HG02884 (cell line): ENCODE measurements around the gene SYT17.

Experiments used
- ATAC-seq: cut with Tn5 transposase; IDR thresholded peaks from one replicate; pipeline ENCODE4 v1.9.1; 2021; ENCODE audit warnings: mild to moderate bottlenecking, moderate library complexity; ENCODE audit not compliant: unreplicated experiment

Gene SYT17

GRCh38 chr16:19294156-19294649 is 126.2 kb downstream of the SYT17 start:
- ATAC-seq = peak; percentile 92

- ATAC-seq = no peak
Measured at GRCh38 chr16:19295393-19295792, 127.4 kb downstream of the SYT17 start.

DNA sequence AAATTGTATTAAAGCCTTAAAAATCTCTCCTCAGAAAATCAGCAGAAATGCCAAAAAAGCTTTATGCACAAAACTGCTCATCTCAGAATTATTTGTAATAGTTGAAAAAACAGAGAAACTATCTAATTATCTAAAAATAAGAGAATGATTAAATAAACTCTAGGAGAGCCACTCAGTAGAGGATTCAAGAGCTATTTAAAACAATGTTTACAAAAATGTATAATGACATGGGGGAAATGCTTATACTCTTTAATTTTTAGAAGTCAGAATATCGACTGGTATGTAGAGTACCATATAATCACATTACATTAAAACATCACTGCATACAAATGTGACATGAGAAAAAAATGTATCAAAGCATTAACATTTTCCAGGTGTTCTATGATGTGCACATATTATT is 129.4 kb downstream of the SYT17 start:
- ATAC-seq = no peak

- no peak for ATAC-seq
Measured at GRCh38 chr16:19299565-19299964, 131.5 kb downstream of the SYT17 start.

DNA sequence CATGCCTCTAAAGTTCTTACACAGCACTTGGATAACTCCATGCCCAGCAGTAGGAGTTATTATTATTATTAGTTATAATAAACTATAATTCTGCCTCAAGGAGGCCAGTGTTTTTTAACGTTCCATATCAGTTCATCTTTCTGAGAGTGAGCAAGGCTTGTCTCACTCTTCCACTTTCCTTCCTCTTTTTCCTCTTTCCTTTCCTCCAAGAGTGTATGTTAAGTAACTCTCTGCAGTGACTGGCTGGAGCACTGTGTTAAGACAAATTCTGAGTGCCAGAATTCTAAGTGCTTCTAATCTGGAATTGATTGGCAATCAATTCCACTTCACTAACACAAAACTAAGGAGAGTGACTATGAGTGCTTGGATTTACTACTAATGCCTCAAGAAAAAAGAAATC is 133.9 kb downstream of the SYT17 start:
- no peak for ATAC-seq

- ATAC-seq = no peak
Measured at GRCh38 chr16:19304750-19305149, 136.7 kb downstream of the SYT17 start.

GRCh38 chr16:19305443-19305842 is 137.4 kb downstream of the SYT17 start:
- no peak for ATAC-seq

- no peak for ATAC-seq
Measured at GRCh38 chr16:19307587-19308241, 139.7 kb downstream of the SYT17 start.

DNA sequence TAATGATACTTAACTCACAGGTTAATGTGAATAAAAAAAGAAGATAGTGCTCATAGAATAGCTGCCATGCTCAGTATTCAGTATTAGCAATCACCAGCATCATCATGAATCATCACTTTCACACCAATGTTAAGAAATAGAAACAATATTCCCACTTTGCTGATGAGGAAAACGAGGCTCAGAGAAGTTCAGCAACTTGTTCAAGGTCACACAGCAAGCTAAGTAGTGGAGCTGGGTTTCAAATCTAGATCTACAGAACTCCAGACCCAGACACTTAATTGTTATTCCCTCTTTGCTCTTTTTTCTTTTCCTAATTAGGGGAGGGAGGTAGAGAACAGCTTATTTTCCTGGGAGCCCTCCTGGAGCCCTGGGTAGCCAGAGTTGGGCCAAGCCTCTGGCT is 140.4 kb downstream of the SYT17 start:
- ATAC-seq = no peak

DNA sequence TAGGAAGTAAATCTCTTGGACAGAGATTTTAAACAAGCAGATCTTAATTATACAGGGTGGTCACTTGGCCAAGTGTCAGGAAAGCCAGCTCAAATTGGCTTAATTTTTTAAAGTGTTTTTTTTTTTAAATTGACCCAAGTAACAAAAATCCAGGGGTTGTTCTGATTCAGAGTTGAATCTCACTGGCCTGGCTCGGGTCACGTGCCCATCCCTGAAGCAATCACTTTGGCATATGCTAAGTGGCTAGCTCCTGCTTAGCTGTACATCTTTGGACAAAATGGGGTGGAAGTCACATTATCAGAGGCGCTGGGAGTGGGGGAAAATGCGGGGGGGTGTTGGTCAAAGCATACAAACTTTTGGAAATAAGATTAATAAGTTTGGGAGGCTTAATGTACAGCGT is 141.1 kb downstream of the SYT17 start:
- ATAC-seq = no peak

GRCh38 chr16:19314718-19315425 is 146.8 kb downstream of the SYT17 start:
- ATAC-seq = no peak

- no peak for ATAC-seq
Measured at GRCh38 chr16:19315889-19316433, 147.9 kb downstream of the SYT17 start.

GRCh38 chr16:19316846-19317245 is 148.8 kb downstream of the SYT17 start:
- no peak for ATAC-seq
